Calu3 (cell line): ENCODE measurements around the gene JPH4. TPM values are rescaled to one million over a fixed set of nuclear protein-coding genes. Genes with fewer than 3 reads are reported as not detected.
"Not testable (repeated sequence)": the region's sequence is repeated elsewhere in the genome, so short reads cannot be mapped to it uniquely, and the experiment has no call there.

ENCODE experiments used
- BruUV-seq: library from RNA; stranded (reverse); fragments of 400-500 nt; replicated peaks from 2 replicates; lab custom pipeline; 2021; lab: Mats Ljungman, UMichigan
- CTCF ChIA-PET: fragments of 300-600 bp; sonication (Branson Sonifier 250); formaldehyde crosslinking; loops from one replicate; lab custom pipeline; 2022; ENCODE audit warnings: antibody characterized with exemption; lab: Charles Lee
- DNase-seq: peaks from one replicate; pipeline ENCODE4 v3.0.0; 2022
- H3K27ac Mint-ChIP-seq: one replicate; pipeline ENCODE4 v1.8.0; 2022; ENCODE audit warnings: mixed read lengths; ENCODE audit not compliant: unreplicated experiment
- H3K27me3 Mint-ChIP-seq: one replicate; pipeline ENCODE4 v1.8.0; 2022; ENCODE audit warnings: mixed read lengths; ENCODE audit not compliant: unreplicated experiment
- H3K36me3 Mint-ChIP-seq: one replicate; pipeline ENCODE4 v1.8.0; 2022; ENCODE audit warnings: mild to moderate bottlenecking, moderate library complexity, mixed read lengths; ENCODE audit not compliant: insufficient read depth, unreplicated experiment
- H3K4me1 Mint-ChIP-seq: one replicate; pipeline ENCODE4 v1.8.0; 2022; ENCODE audit warnings: mild to moderate bottlenecking, low read depth, mixed read lengths; ENCODE audit not compliant: unreplicated experiment
- H3K4me3 Mint-ChIP-seq: one replicate; pipeline ENCODE4 v1.8.0; 2022; ENCODE audit warnings: mild to moderate bottlenecking, low read depth, moderate library complexity, mixed read lengths; ENCODE audit not compliant: unreplicated experiment
- H3K9me3 Mint-ChIP-seq: one replicate; pipeline ENCODE4 v1.8.0; 2022; ENCODE audit warnings: low read depth, mixed read lengths; ENCODE audit not compliant: unreplicated experiment
- CTCF ChIP-seq: fragments of 200-600 bp; IDR thresholded peaks from one replicate; pipeline ENCODE4 v1.8.0; 2022; ENCODE audit warnings: antibody characterized with exemption; ENCODE audit not compliant: unreplicated experiment
- intact Hi-C: fragments of 100-400 bp; cut with micrococcal nuclease; formaldehyde crosslinking; loops from one replicate; pipeline ENCODE4 v1.10.0; 2022; ENCODE audit not compliant: unreplicated experiment
- total RNA-seq: library from RNA; stranded (reverse); gene quantifications from 2 replicates; pipeline ENCODE4 v1.2.3, GENCODE V29; 2022

The JPH4 gene
- total RNA-seq, 1 experiment from 2014 or later, result not detected

GRCh38 chr14:23610815-23611289, 32.3 kb upstream of the JPH4 start:
- Mint-ChIP-seq H3K27me3 (peaks cover 13% of the 10 kb centered on the region), H3K36me3 (no peaks in the 10 kb centered on the region), H3K4me1 (peaks cover 37% of the 10 kb centered on the region), H3K9me3 (peaks cover 5% of the 10 kb centered on the region), H3K4me3 (no peak overlapping the region), H3K27ac (no peak overlapping the region)
- no peak for TF ChIP-seq CTCF
- DNase-seq, result no peak
- intact Hi-C loops, result no loop called here
- no TSS peak for BruUV-seq
- CTCF ChIA-PET, result interaction anchor here (0.6 to 1.8 kb wide), 3 partner anchors 21 to 325 kb away, joined by 7 read pairs; no protein-coding TSS in a partner anchor

GRCh38 chr14:23610090-23610814, 31.7 kb upstream of the JPH4 start:
- peaks cover 37% of the 10 kb centered on the region for H3K4me1 Mint-ChIP-seq
- DNase-seq, result no peak
- CTCF ChIA-PET, result interaction anchor here (0.6 to 1.8 kb wide), 3 partner anchors 21 to 325 kb away, joined by 7 read pairs; no protein-coding TSS in a partner anchor
- BruUV-seq, result no TSS peak
- no peak overlapping the region for H3K27ac Mint-ChIP-seq
- peaks cover 13% of the 10 kb centered on the region for H3K27me3 Mint-ChIP-seq
- TF ChIP-seq CTCF, result no peak
- no peaks in the 10 kb centered on the region for H3K36me3 Mint-ChIP-seq
- intact Hi-C loops, result no loop called here
- no peak overlapping the region for H3K4me3 Mint-ChIP-seq
- peaks cover 5% of the 10 kb centered on the region for H3K9me3 Mint-ChIP-seq

GRCh38 chr14:23609411-23610089, 31.0 kb upstream of the JPH4 start:
- CTCF ChIA-PET, H3K36me3 Mint-ChIP-seq, BruUV-seq, intact Hi-C loops, H3K9me3 Mint-ChIP-seq, H3K4me3 Mint-ChIP-seq: not testable (repeated sequence)
- H3K27me3 Mint-ChIP-seq, result peaks cover 13% of the 10 kb centered on the region
- H3K4me1 Mint-ChIP-seq, result peaks cover 37% of the 10 kb centered on the region
- DNase-seq, result peak; percentile 34
- peak overlapping the region; percentile 9 for H3K27ac Mint-ChIP-seq

GRCh38 chr14:23609001-23609400, 30.4 kb upstream of the JPH4 start:
- peaks cover 5% of the 10 kb centered on the region for H3K9me3 Mint-ChIP-seq
- H3K36me3 Mint-ChIP-seq, result no peaks in the 10 kb centered on the region
- BruUV-seq, result no TSS peak
- no peak for TF ChIP-seq CTCF
- peaks cover 32% of the 10 kb centered on the region for H3K4me1 Mint-ChIP-seq
- intact Hi-C loops, result no loop called here
- H3K27ac Mint-ChIP-seq, result peak overlapping the region; percentile 9
- DNase-seq, result no peak
- H3K27me3 Mint-ChIP-seq, result peaks cover 13% of the 10 kb centered on the region
- no peak overlapping the region for H3K4me3 Mint-ChIP-seq
- CTCF ChIA-PET, result no interaction called here
